Stimulated activated CD4-positive, alpha-beta T cell treated with anti-CD3 and anti-CD28 coated beads, Interleukin-4, amount 100 ng/mL, for 24 hours (primary cell): ENCODE data around the gene COCH.

Source experiments
- DNase-seq: peaks from one replicate; pipeline ENCODE4 v3.0.0-alpha.2; 2020

COCH gene

DNA sequence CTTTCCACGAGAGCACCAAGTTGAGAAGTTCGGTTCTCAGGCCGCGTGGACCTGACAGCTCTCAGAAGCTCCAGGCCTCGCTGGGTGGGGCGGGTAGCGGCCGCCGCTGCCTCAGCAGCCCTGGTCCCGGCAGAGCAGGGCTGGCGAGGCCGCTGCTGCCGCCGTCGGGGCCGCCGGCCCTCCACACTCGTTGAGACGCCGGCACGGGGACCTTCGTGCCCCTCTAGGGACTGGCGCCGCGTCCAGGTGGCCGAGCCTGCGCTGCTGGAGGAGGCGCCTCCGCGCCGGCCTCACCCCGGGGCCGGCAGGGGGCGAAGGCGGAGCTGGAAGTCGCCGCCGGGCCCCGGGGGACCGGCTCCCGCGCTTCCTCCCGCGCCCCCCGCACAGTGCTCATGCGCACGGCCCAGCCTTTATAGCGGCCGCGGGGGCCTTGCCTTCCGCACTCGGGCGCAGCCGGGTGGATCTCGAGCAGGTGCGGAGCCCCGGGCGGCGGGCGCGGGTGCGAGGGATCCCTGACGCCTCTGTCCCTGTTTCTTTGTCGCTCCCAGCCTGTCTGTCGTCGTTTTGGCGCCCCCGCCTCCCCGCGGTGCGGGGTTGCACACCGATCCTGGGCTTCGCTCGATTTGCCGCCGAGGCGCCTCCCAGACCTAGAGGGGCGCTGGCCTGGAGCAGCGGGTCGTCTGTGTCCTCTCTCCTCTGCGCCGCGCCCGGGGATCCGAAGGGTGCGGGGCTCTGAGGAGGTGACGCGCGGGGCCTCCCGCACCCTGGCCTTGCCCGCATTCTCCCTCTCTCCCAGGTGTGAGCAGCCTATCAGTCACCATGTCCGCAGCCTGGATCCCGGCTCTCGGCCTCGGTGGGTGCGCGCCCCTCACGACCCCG, at the start of gene COCH:
TSS of gene COCH (plus strand) at position 440 of the 879 bp plus-strand sequence. CDS start at position 820, 380 bp downstream.
- DNase-seq: peak; percentile 18

DNA sequence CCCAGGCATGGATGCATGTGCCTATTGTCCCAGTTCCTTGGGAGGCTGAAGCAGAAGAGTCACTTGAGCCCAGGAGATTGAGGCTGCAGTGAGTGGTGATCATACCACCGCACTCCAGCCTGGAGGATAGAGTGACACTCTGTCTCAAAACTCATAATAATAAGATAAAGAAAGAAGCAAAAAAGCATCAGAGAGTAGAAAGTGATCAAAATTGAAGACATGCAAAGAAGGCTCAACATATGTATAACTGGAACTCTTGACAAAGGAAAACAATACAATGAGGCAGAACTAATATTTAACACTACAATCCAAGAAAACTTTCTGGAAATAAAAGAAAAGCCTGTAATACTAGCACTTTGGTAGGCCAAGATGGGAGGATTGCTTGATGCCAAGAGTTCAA, 48.3 kb upstream of the COCH start:
- DNase-seq: no peak

DNA sequence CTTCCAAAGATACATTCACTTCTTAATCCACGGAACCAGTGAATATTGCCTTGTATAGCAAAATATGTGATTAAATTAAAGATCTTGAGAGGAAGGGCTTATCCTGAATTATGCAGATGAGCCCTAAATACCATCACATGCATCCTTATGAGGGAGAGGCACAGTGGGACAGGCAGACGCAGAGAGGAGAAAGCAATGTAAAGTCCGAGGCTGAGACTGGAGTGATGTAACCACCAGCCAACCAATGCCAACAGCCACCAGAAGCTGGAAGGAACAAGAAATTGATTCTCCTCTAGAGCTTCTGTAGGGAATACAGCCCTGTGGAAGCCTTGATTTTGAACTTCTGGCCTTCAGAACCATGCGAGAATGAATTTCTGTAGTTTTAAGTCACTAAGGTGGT, 44.5 kb upstream of the COCH start:
- no peak for DNase-seq

DNA sequence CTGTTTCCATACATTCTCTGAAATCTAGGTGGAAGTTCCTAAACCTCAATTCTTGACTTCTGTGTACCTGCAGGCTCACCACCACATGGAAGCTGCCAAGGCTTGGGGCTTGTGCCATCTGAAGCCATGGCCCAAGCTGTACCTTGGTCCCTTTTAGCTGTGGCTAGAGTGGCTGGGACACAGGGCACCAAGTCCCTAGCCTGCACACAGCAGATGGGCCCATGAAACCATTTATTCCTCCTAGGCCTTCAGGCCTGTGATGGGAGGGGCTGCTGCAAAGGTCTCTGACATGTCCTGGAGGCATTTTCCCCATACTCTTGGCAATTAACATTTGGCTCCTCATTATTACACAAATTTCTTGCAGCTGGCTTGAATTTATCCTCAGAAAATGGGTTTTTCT, 40.0 kb upstream of the COCH start:
- no peak for DNase-seq

DNA sequence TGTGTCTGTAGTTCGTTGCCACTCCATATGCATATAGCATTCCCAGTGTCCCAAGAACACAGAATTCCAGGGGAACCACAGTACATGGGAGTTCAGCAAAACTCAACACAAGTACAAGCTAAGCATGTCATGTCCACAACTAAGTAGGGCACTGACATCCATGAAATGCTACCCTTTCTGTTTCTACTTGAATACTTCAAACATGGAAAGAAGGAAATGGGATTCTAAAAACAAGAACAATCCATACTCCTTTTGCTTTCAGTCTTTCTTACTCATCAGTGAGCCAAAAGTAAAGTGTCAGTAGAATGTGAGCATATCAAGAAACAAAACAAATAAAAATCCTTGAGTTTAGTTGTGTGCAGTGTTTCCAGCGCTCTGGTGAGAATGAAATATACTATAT, 36.0 kb upstream of the COCH start:
- no peak for DNase-seq

DNA sequence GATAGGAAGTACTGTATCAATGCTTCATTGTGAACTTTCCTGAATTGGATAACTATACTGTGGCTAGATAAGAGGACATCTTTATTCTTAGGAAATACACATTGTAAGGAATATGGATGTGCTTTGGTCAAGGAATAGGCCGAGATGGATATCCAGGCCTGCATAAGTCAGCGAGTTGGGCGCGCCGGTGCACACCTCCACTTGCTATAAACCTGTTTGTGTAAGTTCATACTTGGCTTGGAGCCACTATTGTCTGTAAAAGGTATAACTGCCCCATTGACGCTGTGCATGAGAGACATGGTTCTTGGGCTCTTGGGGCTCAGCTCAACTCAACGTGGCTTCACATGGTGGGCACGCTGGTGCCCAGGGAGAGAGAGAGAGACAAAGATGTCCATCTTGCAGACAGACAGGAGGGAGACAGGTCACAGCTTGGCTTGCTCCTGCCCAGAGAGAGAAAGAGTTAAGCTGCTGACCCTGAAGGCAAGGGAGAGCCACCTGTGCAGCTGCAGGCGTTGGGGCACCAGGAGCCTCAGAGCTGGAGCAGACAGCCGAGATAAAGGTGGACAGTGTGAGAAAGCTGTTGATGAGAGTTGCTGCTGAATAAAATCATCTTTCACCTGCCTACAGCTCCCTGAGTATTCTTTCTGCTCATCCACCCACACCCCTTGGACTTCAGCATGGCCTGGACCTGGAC, 34.1 kb upstream of the COCH start:
- no peak for DNase-seq

DNA sequence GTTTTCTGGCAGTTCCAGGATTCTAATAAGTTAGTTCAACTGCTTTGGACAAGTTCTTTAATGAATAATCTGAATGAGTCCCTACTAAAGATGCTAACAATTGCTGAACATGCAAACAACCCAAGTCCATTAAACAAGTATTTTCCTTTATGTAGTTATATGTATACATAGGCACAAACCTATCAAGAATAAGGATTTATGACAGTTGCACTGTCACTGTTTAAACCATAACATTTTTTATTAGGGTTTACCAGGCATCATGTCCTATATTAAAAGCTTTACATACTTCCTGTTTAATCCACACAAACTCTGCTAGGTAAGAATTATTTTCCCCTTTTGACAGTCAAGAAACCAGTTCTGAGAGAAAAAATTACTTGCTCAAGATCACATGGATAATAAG, 31.9 kb upstream of the COCH start:
- no peak for DNase-seq

DNA sequence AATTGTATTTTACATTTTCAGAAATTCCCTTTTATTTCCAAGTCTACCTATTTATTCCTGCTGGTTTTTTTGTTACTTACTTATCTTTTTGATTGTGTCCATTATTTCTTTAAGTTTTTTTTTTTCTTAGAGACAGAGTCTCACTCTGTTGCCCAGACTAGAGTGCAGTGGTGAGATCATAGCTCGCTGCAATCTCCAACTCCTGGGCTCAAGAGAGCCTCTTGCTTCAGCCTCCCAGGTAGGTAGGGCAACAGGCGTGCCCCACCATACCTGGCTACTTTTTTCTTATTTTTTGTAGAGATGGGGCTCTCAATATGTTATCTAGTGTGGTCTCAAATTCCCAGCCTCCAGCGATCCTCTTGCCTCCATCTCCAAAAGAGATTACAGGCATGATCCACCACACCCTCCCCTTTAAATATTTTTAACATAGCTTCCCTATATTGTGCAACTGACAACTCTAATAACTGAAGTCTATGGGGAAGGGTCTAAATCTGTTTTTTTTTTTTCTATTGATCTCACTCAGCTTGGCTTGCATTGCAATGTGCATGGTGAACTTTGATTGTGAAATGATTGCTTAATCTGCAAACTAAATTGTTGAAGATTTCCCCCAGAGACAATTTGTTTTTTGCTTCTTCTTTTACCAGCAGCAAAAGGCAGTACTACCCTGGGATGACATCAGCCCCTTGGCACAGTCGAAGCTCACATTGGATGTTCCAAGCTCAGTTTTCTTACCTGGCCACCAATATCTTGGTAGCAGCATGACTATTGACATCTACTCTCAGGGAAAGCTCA, 25.7 kb upstream of the COCH start:
- no peak for DNase-seq

DNA sequence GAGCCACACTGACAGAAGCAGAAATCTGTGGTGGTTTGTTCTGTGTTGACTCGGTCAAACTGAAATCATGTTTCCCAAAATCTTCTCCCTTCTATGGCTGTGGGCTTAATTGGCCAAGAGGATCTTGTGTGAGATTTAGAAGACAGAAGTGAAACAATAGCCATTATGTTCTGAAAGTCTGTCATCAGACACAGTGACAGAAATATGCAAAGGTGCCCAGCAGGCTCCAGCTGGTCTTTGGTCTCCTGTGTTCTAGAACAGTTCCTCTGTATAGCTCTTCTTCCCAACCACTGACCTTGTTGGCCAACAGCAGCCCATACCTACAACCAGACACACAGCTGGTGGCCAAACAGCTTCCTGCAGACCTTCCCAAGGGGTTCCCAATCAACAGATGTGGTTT, 25.0 kb upstream of the COCH start:
- no peak for DNase-seq

DNA sequence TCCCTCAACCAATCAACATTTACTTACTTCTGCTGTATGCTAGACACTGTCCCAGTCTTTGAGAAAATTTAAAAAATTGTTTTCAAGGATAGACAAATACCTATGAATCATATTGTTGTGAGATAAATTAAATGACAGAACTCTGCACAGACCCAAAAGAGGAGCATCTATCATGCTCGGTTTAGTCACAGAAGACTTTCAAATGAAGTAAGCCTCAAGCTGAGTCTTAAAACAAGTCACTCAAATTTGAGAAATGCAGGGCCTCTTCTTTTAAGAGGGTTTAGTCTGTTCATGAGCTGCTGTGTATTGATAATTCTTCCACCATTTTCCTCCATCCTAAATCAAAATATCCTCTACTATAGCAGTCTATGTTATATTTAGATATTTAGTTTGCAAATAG, 24.4 kb upstream of the COCH start:
- DNase-seq: no peak

DNA sequence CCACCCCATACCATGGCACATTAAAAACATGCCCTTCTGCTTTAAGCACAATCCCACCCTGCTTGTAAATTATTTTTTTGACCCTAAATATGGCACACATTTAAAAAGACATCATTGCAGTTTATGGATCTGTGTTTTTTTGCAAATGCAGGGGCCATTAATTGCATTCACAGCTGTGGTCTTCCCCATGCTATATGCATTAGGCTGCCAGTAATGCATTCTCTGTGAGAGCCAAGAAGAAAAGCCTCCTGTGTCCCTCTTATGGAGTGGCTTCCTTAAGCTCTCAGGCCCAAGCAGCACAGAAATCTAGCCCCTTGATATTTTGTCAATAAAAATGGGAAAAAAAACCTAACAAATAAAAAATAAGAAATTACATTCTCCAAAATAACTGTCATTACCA, 20.4 kb upstream of the COCH start:
- DNase-seq: no peak

DNA sequence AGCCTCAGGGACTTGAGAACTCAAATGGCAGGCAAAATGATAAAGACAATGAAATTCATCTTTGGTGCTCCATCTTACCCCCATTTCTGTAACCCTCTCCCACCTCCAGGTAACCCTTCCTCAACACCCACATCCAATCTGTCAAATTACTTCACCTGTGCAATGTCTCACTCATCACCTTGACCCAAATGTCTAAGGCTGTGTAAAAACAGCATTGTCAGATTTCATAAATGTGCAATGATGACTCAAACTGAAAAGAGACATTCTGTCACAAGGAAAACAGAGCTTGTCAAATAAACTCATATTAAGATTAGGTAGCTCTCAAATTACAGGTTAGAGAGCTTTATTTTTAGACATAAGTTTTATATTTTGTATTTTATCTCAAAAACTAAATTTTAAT, 19.9 kb upstream of the COCH start:
- DNase-seq: no peak

DNA sequence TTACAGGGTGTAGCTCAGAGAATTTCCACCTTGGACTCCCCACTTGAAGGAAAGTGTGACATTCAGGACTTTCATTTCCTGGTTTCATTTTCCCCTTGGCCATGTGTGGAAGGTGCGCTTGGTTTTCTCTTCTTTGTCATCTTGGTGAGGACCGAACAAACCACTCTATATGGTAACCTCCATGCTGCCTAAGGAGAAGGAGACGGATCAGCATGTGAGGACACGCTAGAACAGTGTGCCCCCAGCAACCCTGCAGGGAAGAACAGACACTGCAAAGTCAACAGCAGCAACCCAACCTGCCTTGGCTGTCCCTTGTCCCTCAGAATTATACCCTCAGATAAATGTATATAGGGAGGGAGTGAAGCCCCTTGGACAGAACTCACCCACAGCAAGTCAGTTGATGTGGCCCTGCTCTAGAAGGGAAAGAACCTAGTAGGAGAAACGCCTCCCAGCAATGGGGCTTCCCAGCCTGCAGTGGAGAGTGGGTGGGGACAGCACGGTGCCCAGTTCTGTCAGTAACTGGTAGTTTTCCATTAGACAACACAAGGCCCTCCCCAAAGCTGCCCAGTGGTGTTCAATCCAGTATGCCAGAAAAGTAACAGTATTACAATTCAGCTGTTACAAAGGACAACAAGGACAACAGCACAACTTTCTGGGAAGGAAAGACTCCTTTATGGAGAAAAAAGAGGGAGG, 18.9 kb upstream of the COCH start:
- peak; percentile 9 for DNase-seq

DNA sequence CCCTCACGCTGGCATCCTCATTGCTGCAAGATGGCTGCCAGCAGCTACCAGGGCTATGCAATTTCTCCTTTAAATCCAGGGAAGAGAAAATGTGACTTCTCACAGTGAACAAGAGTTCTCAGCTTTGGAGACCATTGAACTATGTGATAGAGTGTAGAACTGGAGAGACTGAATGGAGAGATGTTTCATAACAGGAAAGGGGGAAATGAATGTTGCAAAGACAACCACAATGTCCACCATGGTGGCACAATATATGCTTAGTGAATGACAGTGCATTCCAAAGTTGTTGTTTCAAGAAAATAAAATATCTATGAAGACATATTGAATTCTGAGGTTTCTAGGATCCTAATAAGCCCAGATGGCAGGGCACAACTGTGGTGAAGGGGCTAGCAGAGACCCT, 13.2 kb upstream of the COCH start:
- no peak for DNase-seq

DNA sequence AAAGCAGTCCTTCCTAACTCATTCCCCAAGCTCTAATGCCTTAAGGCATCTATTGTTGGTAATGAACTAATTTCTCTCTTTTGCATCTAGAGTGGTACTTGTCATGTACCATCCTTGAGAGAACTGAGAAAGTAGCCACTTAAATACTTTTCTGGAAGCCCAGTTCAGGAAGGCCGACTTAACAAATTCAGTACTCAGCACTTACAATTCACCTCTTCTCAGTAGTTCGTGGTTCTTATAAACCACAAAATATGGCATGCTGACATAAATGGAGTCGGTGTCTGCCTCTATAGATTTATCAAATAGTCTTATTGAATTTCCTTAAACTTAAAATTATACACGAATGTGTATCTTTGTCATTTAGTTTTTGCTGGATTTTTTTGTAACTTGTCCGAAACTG, 9.4 kb upstream of the COCH start:
- no peak for DNase-seq

DNA sequence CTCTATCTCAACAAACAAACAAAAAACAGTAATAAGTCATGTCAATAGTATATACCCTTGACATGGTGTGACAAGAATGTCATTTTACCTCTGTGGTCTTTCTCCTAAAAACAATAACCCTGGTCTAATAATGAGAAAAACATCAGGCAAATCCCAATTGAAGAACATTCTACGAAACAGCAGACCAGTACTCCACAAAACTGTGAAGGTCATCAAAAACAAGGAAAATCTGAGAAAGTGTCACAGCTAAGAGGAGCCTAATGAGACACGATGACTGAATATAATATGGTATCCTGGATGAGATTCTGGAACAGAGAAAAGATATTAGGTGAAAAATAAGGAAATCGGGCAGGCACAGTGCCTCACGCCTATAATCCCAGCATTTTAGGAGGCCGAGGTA, 5.6 kb upstream of the COCH start:
- DNase-seq: no peak

DNA sequence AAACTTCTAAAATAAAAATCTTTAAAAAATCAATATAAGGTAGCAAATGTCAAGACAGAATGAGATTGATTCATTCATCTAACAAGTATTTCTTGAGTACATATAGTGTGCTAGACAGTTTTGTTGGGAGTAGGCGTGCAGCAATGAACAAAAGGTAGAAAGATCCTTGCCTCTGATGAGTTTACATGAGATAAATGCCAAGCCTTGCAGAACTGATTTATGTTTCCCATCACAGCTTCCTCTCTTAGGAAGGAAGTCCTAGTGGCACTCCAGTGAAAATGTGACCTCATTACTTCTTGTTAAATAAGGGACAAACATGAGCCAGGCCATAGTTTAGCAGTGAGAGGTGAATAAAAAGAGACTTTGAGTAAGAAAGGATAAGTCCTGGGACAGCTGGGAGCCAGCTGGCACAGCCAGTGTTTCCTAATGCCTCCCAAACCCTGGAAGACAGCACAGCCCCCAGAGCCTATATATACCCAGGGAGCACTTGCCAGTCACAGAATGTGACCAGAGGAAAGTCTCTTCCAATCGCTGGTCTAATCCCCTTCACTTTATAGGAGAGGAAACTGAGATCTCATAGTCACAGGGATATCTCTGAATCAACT, 4.7 kb upstream of the COCH start:
- no peak for DNase-seq

DNA sequence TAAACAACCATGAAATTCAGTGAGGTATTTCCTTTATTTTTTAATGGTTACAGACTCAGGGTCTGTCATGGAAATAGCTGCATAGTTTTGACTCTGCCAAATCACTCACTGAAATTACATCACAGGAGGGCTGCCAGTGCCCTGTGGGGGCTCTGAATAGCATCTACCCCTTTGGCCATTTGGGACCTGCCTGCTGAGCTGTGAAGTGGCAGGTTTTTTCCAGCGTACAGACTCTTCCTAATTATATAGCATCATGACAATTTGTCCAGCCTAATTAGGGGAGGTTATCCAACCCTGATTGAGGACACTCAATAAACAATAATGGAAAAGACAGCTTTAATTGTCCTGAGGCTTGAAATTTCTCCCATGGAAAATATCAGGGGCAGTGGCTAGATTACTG, 1.8 kb upstream of the COCH start:
- DNase-seq: no peak

DNA sequence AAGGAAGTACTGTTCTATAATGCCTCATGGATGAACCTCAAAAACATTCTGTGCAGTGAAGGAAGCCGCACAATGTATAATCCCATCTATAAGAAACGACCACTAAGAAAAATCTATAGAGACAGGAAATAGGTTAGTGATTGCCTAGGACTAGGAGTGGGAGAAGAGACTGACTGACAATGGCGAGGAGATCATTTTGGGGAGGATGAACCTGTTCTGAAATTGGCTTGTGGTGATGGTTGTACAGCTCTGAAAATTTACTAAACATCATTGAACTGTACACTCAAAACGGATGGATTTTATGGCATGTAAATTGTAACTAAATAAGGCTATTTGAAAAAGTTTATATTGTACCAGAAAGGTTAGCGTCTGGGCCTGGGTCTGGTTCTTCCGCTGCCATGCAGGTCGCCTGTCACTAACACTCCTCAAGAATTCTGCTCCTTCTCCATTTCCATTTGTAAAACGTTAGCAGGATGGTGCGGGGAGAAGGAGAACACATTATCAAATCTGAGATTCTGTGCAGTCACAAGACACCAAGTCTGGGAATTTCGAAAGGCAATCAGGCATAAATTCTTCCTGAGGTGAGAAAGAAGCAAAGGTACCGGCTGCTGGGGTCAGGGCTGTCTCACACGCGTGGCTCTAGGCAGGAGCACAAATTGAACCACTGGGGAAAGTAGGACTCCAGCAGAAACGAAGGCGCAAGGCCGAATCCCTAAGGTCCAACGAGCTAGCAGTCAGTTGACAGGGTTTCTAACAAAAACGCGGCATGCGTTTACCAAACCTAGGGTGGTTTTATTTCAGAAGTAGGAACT, 845 bp upstream of the COCH start:
- DNase-seq: no peak

DNA sequence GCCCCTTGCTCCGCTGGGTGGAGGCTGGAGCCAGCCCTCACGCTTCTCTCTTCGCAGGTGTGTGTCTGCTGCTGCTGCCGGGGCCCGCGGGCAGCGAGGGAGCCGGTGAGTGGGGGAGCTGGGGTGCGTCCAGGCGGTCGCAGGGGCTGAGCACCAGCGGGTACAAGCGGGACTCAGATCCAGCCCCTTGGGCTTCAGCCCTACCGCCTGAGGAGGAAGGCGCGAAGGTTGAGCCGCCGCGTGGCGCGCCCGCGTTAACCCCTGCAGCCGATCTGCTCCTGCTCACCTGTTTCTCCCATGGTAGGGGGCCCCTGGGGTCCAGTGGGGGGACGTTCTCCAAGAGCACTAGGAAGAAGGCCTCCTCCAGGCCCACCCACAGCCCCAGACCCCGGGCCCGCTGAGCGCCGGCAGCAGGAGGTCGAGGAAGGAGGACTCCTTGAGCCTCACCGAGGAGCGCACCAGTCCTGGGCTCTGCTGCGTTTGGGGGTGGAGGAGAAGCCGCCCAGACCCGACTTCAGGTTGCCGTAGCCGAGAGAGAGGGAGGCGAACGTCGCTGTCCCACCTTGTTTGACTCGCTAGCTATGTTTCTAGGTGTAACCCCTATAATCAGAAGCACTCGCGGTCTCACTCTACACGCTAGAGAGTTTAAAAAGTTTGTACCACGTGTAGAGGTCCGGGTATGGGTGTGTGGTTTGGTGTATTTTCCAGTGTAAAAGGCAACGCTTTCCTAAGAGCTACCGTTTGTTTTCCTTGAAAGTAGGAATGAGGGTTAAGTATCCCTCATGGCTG, 834 bp downstream of the COCH start:
- DNase-seq: no peak

DNA sequence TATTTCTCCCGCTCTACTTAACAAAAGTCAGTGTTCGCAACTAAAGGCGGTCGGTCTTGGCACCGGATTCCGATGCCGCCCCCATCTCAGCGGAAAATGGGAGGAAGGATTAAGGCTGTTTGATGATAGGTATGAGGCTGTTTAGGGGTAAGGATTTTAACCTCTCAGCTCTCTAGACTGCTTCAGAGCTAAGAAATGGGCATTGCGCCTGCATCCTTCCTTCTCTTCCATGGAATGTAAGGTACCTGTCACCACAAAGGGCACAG, 1.4 kb downstream of the COCH start:
- DNase-seq: no peak
